CD4-positive, alpha-beta T cell treated with Interleukin-21 for 1 hour (primary cell): ENCODE data around the gene EPHB6.

Experiments used
- DNase-seq: peaks from one replicate; pipeline ENCODE4 v3.0.0-alpha.2; 2020

Gene EPHB6

GRCh38 chr7:142836426-142836825 lies 18.4 kb upstream of the EPHB6 start:
- no peak for DNase-seq

GRCh38 chr7:142838461-142839213 lies 16.2 kb upstream of the EPHB6 start:
- no peak for DNase-seq

- no peak for DNase-seq
Measured at GRCh38 chr7:142842251-142842766, 12.6 kb upstream of the EPHB6 start.

GRCh38 chr7:142847353-142847752 lies 7.5 kb upstream of the EPHB6 start:
- no peak for DNase-seq

- DNase-seq, result no peak
Measured at GRCh38 chr7:142851269-142851668, 3.6 kb upstream of the EPHB6 start.

- no peak for DNase-seq
Measured at GRCh38 chr7:142851919-142852318, 3.0 kb upstream of the EPHB6 start.

GRCh38 chr7:142853739-142854371 lies 1.0 kb upstream of the EPHB6 start:
- peak; percentile 63 for DNase-seq

GRCh38 chr7:142855114-142855743 lies 353 bp downstream of the EPHB6 start:
- no peak for DNase-seq

GRCh38 chr7:142855756-142856564 lies 1.1 kb downstream of the EPHB6 start:
- DNase-seq, result no peak

GRCh38 chr7:142856565-142857245 lies 1.8 kb downstream of the EPHB6 start:
- no peak for DNase-seq

- DNase-seq, result no peak
Measured at GRCh38 chr7:142857625-142858024, 2.7 kb downstream of the EPHB6 start.

GRCh38 chr7:142859411-142859810 lies 4.5 kb downstream of the EPHB6 start:
- DNase-seq, result no peak

GRCh38 chr7:142859829-142860228 lies 5.0 kb downstream of the EPHB6 start:
- DNase-seq, result no peak

- DNase-seq, result no peak
Measured at GRCh38 chr7:142860968-142861367, 6.1 kb downstream of the EPHB6 start.

GRCh38 chr7:142862351-142862750 lies 7.5 kb downstream of the EPHB6 start:
- no peak for DNase-seq

- no peak for DNase-seq
Measured at GRCh38 chr7:142862786-142863400, 8.0 kb downstream of the EPHB6 start.

- no peak for DNase-seq
Measured at GRCh38 chr7:142863891-142864685, 9.2 kb downstream of the EPHB6 start.

- no peak for DNase-seq
Measured at GRCh38 chr7:142864980-142865747, 10.3 kb downstream of the EPHB6 start.

- no peak for DNase-seq
Measured at GRCh38 chr7:142865766-142866165, 10.9 kb downstream of the EPHB6 start.

- peak; percentile 25 for DNase-seq
Measured at GRCh38 chr7:142866361-142867096, 11.7 kb downstream of the EPHB6 start.
